ENCODE data around the gene SLC44A5. TPM values are rescaled to one million over a fixed set of nuclear protein-coding genes. Genes with fewer than 3 reads are reported as not detected.

Gene SLC44A5
- total and polyA plus RNA-seq, 10 of the 15 experiments (the other 5 are each of a cell fraction or from before 2014, with no cell fraction given), result 0.04 to 1.3 TPM; not detected in 8

DNA sequence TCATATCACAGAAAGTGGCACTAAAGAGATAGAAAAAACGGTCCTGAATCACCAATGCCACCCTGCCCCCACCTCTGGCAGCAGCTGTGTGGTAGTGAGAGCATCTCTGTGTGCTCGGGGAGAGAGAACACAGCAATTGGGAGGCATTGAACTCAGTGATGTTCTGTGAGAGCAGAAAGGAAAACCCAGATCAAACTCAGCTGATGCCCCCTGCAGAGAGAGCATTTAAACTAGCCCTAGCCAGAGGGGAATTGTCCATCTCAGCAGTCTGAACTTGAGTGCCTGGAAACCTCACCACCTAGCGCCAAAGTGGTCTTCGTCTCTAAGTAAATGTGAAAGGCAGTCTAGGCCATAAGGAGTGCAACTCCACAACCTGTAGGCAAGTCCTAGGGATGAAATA, 21.3 kb downstream of the SLC44A5 start (continued):
- TF ChIP-seq RFX5 (IDR thresholded peaks at IDR 0.05; ENCODE audit: low read depth, low read length) (no peak), CBFB (IDR thresholded peaks at IDR 0.05; ENCODE audit: low read depth) (no peak), WRNIP1 (IDR thresholded peaks at IDR 0.05; ENCODE audit: borderline replicate concordance, low read depth, low read length) (no peak)

DNA sequence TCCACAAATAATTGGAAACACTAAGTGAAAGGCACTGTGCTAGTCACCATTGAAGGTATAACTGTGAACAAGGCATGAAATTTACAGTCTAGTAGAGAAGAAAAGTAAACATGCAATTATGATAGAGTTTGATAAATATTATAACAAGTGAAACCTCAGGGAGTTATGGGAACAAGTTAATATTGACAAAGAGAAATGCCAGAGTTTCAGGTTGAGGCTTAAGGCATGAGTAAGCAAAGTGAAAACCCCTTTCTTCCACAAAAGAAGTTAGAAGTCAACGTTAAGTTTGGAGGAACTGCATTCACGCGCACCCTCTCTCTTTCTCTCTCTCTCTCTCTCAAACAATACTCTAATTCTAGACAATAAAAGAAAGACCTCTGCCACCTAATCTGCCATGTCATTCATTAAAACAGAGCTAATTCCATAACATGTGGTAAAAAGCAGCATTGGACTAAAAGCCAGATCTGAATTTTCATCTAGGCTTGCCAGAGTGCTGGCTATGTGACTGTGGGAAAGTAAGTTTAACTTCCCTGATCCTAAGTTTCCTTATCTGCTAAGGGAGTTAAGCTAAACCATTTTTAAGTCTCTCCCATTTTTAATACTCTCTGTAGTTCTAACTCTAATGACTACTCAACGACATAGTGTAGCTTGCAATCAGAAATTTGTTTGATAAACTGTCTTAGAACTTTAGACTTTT, 22.0 kb downstream of the SLC44A5 start:
- Histone ChIP-seq H3K4me3 (no peak overlapping the region), H2AFZ (ENCODE audit: control insufficient read depth, low read depth, low read length) (no peak overlapping the region), H3K9me3 (replicated peaks; ENCODE audit: control insufficient read depth, insufficient read depth, low read length) (no peaks in the 10 kb centered on the region), H3K36me3 (ENCODE audit: control insufficient read depth in 2 of 2, insufficient read depth in 2 of 2, low read length in 1 of 2) (no peaks in the 10 kb centered on the region), H4K20me1 (ENCODE audit: control insufficient read depth, insufficient read depth) (no peaks in the 10 kb centered on the region), H3K79me2 (ENCODE audit: control insufficient read depth, insufficient read depth, low read length) (no peaks in the 10 kb centered on the region), H3K4me1 (ENCODE audit: control insufficient read depth, insufficient read depth, low read length) (no peaks in the 10 kb centered on the region), H3K27ac (ENCODE audit: control insufficient read depth, insufficient read depth) (no peak overlapping the region), H3K4me2 (ENCODE audit: control insufficient read depth, insufficient read depth) (no peak overlapping the region), H3K9ac (ENCODE audit: control insufficient read depth, insufficient read depth, low read length) (no peak overlapping the region), H3K27me3 (replicated peaks in 1 of 2; ENCODE audit: control insufficient read depth in 2 of 2, insufficient read depth in 2 of 2, low read length in 1 of 2) (no peaks in the 10 kb centered on the region)
- POLR2A ChIA-PET, result no interaction called here
- TF ChIP-seq SMAD1 (IDR thresholded peaks at IDR 0.05; ENCODE audit: low read depth, partially characterized antibody) (no peak), EGR1 (IDR thresholded peaks at IDR 0.05; ENCODE audit: borderline replicate concordance in 1 of 2, low read depth in 2 of 2, low read length in 2 of 2) (no peak), CHD2 (IDR thresholded peaks at IDR 0.05; ENCODE audit: borderline replicate concordance, low read depth, low read length) (no peak), CREB1 (IDR thresholded peaks at IDR 0.05; ENCODE audit: low read depth) (no peak), FOXK2 (IDR thresholded peaks at IDR 0.05) (no peak), NR2C1 (IDR thresholded peaks at IDR 0.05) (no peak), TCF12 (IDR thresholded peaks at IDR 0.05; ENCODE audit: low read depth, low read length) (no peak), NR2C2 (IDR thresholded peaks at IDR 0.05; ENCODE audit: borderline replicate concordance, control insufficient read depth, insufficient read length, low read depth) (no peak), FOS (IDR thresholded peaks at IDR 0.05; ENCODE audit: borderline replicate concordance, extremely low read depth, insufficient read length) (no peak), IRF4 (IDR thresholded peaks at IDR 0.05; ENCODE audit: low read depth, low read length) (no peak)
- TF ChIP-seq, protein P1, sequence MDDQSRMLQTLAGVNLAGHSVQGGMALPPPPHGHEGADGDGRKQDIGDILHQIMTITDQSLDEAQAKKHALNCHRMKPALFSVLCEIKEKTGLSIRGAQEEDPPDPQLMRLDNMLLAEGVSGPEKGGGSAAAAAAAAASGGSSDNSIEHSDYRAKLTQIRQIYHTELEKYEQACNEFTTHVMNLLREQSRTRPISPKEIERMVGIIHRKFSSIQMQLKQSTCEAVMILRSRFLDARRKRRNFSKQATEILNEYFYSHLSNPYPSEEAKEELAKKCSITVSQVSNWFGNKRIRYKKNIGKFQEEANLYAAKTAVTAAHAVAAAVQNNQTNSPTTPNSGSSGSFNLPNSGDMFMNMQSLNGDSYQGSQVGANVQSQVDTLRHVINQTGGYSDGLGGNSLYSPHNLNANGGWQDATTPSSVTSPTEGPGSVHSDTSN (IDR thresholded peaks at IDR 0.05; ENCODE audit: insufficient replicate concordance, low read depth, low read length), result no peak
- TF ChIP-seq, protein P2, sequence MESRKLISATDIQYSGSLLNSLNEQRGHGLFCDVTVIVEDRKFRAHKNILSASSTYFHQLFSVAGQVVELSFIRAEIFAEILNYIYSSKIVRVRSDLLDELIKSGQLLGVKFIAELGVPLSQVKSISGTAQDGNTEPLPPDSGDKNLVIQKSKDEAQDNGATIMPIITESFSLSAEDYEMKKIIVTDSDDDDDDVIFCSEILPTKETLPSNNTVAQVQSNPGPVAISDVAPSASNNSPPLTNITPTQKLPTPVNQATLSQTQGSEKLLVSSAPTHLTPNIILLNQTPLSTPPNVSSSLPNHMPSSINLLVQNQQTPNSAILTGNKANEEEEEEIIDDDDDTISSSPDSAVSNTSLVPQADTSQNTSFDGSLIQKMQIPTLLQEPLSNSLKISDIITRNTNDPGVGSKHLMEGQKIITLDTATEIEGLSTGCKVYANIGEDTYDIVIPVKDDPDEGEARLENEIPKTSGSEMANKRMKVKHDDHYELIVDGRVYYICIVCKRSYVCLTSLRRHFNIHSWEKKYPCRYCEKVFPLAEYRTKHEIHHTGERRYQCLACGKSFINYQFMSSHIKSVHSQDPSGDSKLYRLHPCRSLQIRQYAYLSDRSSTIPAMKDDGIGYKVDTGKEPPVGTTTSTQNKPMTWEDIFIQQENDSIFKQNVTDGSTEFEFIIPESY (IDR thresholded peaks at IDR 0.05), result no peak
- CTCF ChIA-PET, result no interaction called here
- BruUV-seq (replicated peaks), result no TSS peak
- SMC1A ChIA-PET (ENCODE audit: uncharacterized antibody, unreplicated experiment), result interaction anchor here (0.9 to 1.5 kb wide), 2 partner anchors 40 to 43 kb away, joined by 3 read pairs; no protein-coding TSS in a partner anchor
- FAIRE-seq (no peak), ATAC-seq (peak; percentile 41; the same call in 2 of the 3 replicates), DNase-seq (ENCODE audit: low read depth, low spot score) (no peak)
- 34% methylated on average over 4 of the region's 4 CpGs for WGBS (ENCODE audit: insufficient coverage, insufficient replicate concordance, low lambda C conversion rate, missing lambda C conversion rate)
- in situ Hi-C loops (cut with MboI) (no loop called here), intact Hi-C loops (cut with micrococcal nuclease; ENCODE audit: unreplicated experiment) (no loop called here)
- RAD21 ChIA-PET (ENCODE audit: unreplicated experiment), result interaction anchor here (0.7 to 1.0 kb wide), 2 partner anchors 8 to 356 kb away, joined by 3 read pairs; no protein-coding TSS in a partner anchor

All from GM12878 (cell line).